Mucosa of rectum (tissue), 2 donors: Measurements from ENCODE around the gene SEC14L3.

ENCODE experiments used
- H3K27ac ChIP-seq, 2 donors: one replicate each; pipeline ENCODE4 v1.7.0; 2013; ENCODE audit warnings: inconsistent platforms in 2 of 2, low read depth in 2 of 2, low read length in 2 of 2
- H3K27me3 ChIP-seq, 2 donors: one replicate each; pipeline ENCODE4 v1.7.0; 2013; ENCODE audit warnings: low read length in 2 of 2; ENCODE audit not compliant: control insufficient read depth in 2 of 2, insufficient read depth in 2 of 2
- H3K36me3 ChIP-seq, 2 donors: one replicate each; pipeline ENCODE4 v1.7.0; 2013; ENCODE audit warnings: low read length in 2 of 2; ENCODE audit not compliant: control insufficient read depth in 2 of 2, insufficient read depth in 2 of 2
- H3K4me1 ChIP-seq, 2 donors: one replicate each; pipeline ENCODE4 v1.7.0; 2013; ENCODE audit warnings: low read length in 2 of 2, mild to moderate bottlenecking in 1 of 2; ENCODE audit not compliant: control insufficient read depth in 2 of 2, insufficient read depth in 2 of 2
- H3K4me3 ChIP-seq, 2 donors: one replicate each; pipeline ENCODE4 v1.7.0; 2013; ENCODE audit warnings: low read length in 2 of 2
- H3K9ac ChIP-seq, 2 donors: one replicate each; pipeline ENCODE4 v1.7.0; 2013; ENCODE audit warnings: low read length in 2 of 2, low read depth in 1 of 2, mild to moderate bottlenecking in 1 of 2
- H3K9me3 ChIP-seq, 2 donors: one replicate each; pipeline ENCODE4 v1.7.0; 2013; ENCODE audit warnings: low read length in 2 of 2; ENCODE audit not compliant: control insufficient read depth in 2 of 2
- donor health status: healthy.
- donor health status: Normal muscosa, but diverticular disease.

The SEC14L3 gene

DNA sequence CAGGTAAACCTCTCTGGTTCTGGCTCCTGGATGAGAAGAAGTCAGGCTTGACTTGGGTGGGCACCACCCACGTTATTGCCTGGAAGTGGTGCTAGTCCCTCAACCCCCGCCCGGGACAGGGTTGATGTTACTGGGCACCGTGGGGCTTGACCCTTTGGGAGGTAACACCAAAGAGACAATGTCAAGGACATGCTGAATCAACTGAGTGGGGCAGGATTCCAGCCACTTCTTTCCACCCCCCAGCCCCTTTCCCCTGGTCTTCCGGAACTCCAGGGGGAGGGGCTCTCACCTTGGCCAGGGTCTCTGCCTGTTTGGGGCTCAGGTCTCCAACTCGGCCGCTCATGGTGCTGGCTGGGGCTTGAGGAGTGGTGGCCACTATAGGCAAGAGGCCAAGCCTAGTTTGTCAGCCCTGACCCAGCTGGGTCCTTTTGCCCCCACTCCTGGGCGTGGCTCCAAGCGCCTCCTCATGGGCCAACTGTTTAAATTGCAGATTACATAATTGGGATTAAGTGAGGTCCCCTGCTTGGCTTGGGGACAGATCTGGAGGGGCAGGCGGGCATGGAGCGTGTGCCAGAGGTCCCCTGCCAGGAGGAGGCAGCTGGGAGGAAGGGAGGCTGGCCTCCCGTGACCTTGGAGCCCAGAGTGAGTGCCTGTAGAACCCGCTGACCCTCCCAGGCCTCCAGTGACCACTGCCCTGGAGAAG is at the start of gene SEC14L3:
SEC14L3 (minus strand) TSS at position 402 of the 703 bp plus-strand sequence; CDS start at position 343, 59 bp downstream.
- Histone ChIP-seq H3K4me1 (no peaks in the 10 kb centered on the region), H3K36me3 (no peaks in the 10 kb centered on the region), H3K27ac (no peak within 1 kb of the TSS), H3K27me3 (no peaks in the 10 kb centered on the region), H3K4me3 (no peak within 1 kb of the TSS), H3K9ac (no peak within 1 kb of the TSS), H3K9me3 (no peaks in the 10 kb centered on the region)

DNA sequence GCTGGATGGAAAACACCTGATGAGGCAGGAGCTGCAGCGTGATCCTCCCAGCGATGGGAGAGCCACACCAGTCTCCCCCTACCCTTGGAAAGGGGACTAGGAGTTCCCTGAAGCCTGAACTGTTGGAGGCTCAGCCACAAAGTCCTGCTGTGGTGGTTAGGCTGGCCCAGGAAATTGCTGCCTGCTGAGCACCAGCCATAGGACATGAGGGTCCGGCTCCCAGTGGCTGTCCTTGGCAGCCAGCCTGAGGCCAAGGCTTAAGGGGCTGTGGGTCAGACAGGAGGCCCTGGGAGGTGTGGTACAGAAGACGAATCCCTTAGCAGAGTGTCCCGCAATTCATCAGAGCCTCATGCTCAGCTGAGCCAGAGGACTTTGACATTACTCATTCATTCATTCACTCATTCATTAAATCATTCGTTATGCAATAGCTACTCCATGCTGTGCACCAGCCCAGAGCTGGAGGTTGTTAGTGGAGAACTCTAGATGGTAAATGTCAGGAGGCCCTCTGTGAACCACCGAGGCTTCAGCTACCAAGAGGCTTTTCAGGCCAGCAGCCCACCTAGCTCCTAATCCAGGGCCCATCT is 48.1 kb upstream of the SEC14L3 start:
- no peak overlapping the region for H3K4me3 ChIP-seq
- H3K36me3 ChIP-seq, result no peaks in the 10 kb centered on the region
- H3K27me3 ChIP-seq, result peaks cover 0 to 2% of the 10 kb centered on the region in 2 donors
- no peaks in the 10 kb centered on the region for H3K4me1 ChIP-seq
- no peaks in the 10 kb centered on the region for H3K9me3 ChIP-seq
- H3K27ac ChIP-seq, result no peak overlapping the region
- H3K9ac ChIP-seq, result no peak overlapping the region

DNA sequence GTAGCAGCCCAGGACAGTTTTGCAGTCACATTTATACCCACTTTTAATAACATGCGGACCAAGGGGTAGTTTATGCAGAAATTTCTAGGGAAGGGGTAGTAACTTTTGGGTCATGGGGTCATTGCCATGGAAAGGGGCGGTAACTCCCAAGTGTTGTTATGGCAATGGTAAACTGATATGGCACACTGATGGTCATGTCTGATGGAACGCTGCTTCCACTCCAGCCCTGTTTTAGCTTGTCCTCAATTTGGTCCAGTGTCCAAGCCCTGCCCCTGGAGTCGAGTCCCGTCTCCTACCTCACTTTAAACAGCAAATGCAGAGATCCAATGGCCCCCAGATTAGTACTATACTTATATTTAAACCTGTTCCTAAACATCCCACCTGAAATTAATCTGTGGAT is 44.9 kb upstream of the SEC14L3 start:
- no peaks in the 10 kb centered on the region for H3K4me1 ChIP-seq
- H3K27me3 ChIP-seq, result peaks cover 0 to 2% of the 10 kb centered on the region in 2 donors
- H3K9ac ChIP-seq, result no peak overlapping the region
- H3K4me3 ChIP-seq, result no peak overlapping the region
- H3K27ac ChIP-seq, result no peak overlapping the region
- no peaks in the 10 kb centered on the region for H3K36me3 ChIP-seq
- no peaks in the 10 kb centered on the region for H3K9me3 ChIP-seq

- H3K4me1 ChIP-seq, result no peaks in the 10 kb centered on the region
- H3K9ac ChIP-seq, result no peak overlapping the region
- H3K9me3 ChIP-seq, result no peaks in the 10 kb centered on the region
- H3K36me3 ChIP-seq, result no peaks in the 10 kb centered on the region
- H3K4me3 ChIP-seq, result no peak overlapping the region
- peaks cover 0 to 2% of the 10 kb centered on the region in 2 donors for H3K27me3 ChIP-seq
- no peak overlapping the region for H3K27ac ChIP-seq
These were observed 44.5 kb upstream of the SEC14L3 start for GRCh38 chr22:30516273-30516672.

GRCh38 chr22:30514252-30514651 is 42.4 kb upstream of the SEC14L3 start:
- Histone ChIP-seq H3K27me3 (peaks cover 0 to 2% of the 10 kb centered on the region in 2 donors), H3K9me3 (no peaks in the 10 kb centered on the region), H3K4me3 (no peak overlapping the region), H3K36me3 (no peaks in the 10 kb centered on the region), H3K27ac (no peak overlapping the region), H3K9ac (no peak overlapping the region), H3K4me1 (no peaks in the 10 kb centered on the region)

DNA sequence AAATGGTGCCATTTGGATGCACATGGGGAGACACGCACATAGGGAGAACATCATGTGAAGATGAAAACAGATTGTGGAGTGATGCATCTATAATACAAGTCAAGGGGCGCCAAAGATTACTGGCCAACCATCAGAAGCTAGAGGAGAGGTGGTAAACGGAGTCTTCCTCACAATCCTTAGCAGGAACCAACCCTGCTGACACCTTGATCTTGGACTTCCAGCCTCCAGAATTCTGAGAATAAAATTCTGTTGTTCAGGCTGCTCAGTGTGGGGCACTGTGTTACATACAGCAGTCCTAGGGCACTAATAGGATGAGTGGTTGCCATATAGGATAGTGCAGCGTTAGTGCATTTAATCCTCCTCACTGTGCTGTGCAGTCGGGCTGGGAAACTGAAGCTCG is 41.6 kb upstream of the SEC14L3 start:
- H3K9ac ChIP-seq, result no peak overlapping the region
- H3K9me3 ChIP-seq, result no peaks in the 10 kb centered on the region
- no peaks in the 10 kb centered on the region for H3K4me1 ChIP-seq
- H3K27ac ChIP-seq, result no peak overlapping the region
- peaks cover 0 to 2% of the 10 kb centered on the region in 2 donors for H3K27me3 ChIP-seq
- H3K36me3 ChIP-seq, result no peaks in the 10 kb centered on the region
- H3K4me3 ChIP-seq, result no peak overlapping the region

DNA sequence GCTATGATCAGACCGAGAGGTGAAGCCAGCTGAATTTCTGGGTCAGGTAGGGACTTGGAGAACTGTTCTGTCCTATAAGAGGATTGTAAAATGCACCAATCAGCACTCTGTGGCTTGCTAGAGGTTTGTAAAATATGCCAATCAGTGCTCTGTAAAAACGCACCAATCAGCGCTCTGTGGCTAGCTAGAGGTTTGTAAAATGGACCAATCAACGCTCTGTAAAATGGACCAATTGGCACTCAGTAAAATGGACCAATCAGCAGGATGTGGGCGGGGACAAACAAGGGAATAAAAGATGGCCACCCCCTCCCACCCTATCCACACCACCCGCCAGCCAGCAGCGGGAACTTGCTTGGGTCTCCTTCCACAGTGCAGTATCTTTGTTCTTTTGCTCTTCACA is 40.1 kb upstream of the SEC14L3 start:
- H3K36me3 ChIP-seq, result no peaks in the 10 kb centered on the region
- no peak overlapping the region for H3K27ac ChIP-seq
- no peak overlapping the region for H3K4me3 ChIP-seq
- H3K9me3 ChIP-seq, result no peaks in the 10 kb centered on the region
- no peak overlapping the region for H3K9ac ChIP-seq
- no peaks in the 10 kb centered on the region for H3K4me1 ChIP-seq
- peaks cover 0 to 2% of the 10 kb centered on the region in 2 donors for H3K27me3 ChIP-seq

GRCh38 chr22:30511109-30511508 is 39.3 kb upstream of the SEC14L3 start:
- H3K9ac ChIP-seq, result no peak overlapping the region
- no peaks in the 10 kb centered on the region for H3K27me3 ChIP-seq
- H3K9me3 ChIP-seq, result no peaks in the 10 kb centered on the region
- no peak overlapping the region for H3K4me3 ChIP-seq
- no peak overlapping the region for H3K27ac ChIP-seq
- H3K4me1 ChIP-seq, result no peaks in the 10 kb centered on the region
- no peaks in the 10 kb centered on the region for H3K36me3 ChIP-seq

- Histone ChIP-seq H3K27ac (no peak overlapping the region), H3K4me1 (peaks cover 0 to 3% of the 10 kb centered on the region in 2 donors), H3K9ac (no peak overlapping the region), H3K9me3 (no peaks in the 10 kb centered on the region), H3K27me3 (peaks cover 4 to 13% of the 10 kb centered on the region in 2 donors), H3K36me3 (no peaks in the 10 kb centered on the region), H3K4me3 (no peak overlapping the region)
These were observed 36.4 kb upstream of the SEC14L3 start for GRCh38 chr22:30508216-30508615.

DNA sequence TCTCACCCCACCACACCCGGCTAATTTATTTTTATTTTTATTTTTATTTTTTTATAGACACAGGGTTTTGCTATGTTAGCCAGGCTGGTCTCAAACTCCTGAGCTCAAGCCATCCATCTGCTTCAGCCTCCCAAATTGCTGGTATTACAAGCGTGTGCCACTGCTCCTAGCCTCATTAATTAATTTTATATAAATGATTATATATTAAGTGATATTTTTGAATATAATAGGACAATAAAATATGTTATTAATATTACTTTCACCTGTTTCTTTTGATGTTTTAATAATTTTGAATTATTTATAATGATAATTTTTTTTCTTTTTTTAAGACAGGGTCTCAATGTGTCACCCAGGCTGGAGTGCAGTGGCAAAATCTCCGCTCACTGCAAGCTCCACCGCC is 35.9 kb upstream of the SEC14L3 start:
- no peak overlapping the region for H3K9ac ChIP-seq
- peaks cover 4 to 13% of the 10 kb centered on the region in 2 donors for H3K27me3 ChIP-seq
- peaks cover 0 to 3% of the 10 kb centered on the region in 2 donors for H3K4me1 ChIP-seq
- no peak overlapping the region for H3K27ac ChIP-seq
- no peaks in the 10 kb centered on the region for H3K9me3 ChIP-seq
- H3K4me3 ChIP-seq, result no peak overlapping the region
- no peaks in the 10 kb centered on the region for H3K36me3 ChIP-seq
